ENCODE results near the gene SNAPC2. TPM values are rescaled to one million over a fixed set of nuclear protein-coding genes. Genes with fewer than 3 reads are reported as not detected.

Gene SNAPC2
- total RNA-seq (2014; rRNA removed; shearing (Covaris generic)) (20.5 and 33.7 TPM in 2 replicates), polyA plus RNA-seq (2016; fragmentation: Nextera tagmentation; extraction: Ambion mirVana) (47.2 and 49.4 TPM in 2 replicates)

GRCh38 chr19:7919610-7920518, at the start of gene SNAPC2:
Gene SNAPC2, plus strand, starts transcription at chr19:7920338. Its CDS starts 29 bp downstream, at chr19:7920367.
- peak within 1 kb of the TSS; percentile 95 for H3K4me2 ChIP-seq (ENCODE audit: unreplicated experiment)
- 0 out of 2 replicates have a peak, but pooled peaks cover 8% of the 10 kb centered on the region for H3K4me1 ChIP-seq (ENCODE audit: insufficient read depth)
- no peaks in the 10 kb centered on the region for H3K36me3 ChIP-seq (ENCODE audit: low read depth)
- DNase-seq, result peak; percentile 98
- no peaks in the 10 kb centered on the region for H3K27me3 ChIP-seq (replicated peaks; ENCODE audit: insufficient read depth)
- in situ Hi-C loops (cut with MboI), result no loop called here
- H2AFZ ChIP-seq, result peak within 1 kb of the TSS; percentile 93
- no peak for TF ChIP-seq EZH2 (IDR thresholded peaks at IDR 0.05; ENCODE audit: insufficient read depth, poor library complexity, severe bottlenecking)
- TF ChIP-seq EZH2phosphoT487 (IDR thresholded peaks at IDR 0.05; ENCODE audit: insufficient read depth, low read depth), result no peak
- no peaks in the 10 kb centered on the region for H3K9me3 ChIP-seq (ENCODE audit: low read depth)
- no peaks in the 10 kb centered on the region for H3K9me2 ChIP-seq (ENCODE audit: insufficient read depth)
- H3F3A ChIP-seq (ENCODE audit: insufficient read depth), result no peaks in the 10 kb centered on the region
- 8 to 9% methylated on average over 55 to 62 of the region's 62 CpGs for WGBS, 2 experiments (ENCODE audit: low coverage in 1 of 2, low lambda C conversion rate in 2 of 2, missing lambda C conversion rate in 2 of 2)
- peak within 1 kb of the TSS; percentile 87 for H3K9ac ChIP-seq
- H3K27ac ChIP-seq, result peak within 1 kb of the TSS; percentile 84
- H3K79me2 ChIP-seq (ENCODE audit: insufficient read depth), result peaks cover 16% of the 10 kb centered on the region
- peak within 1 kb of the TSS; percentile 80 for H3K4me3 ChIP-seq
- no peaks in the 10 kb centered on the region for H4K20me1 ChIP-seq (ENCODE audit: insufficient read depth)

- no peaks in the 10 kb centered on the region for H3K9me2 ChIP-seq (ENCODE audit: insufficient read depth)
- no peaks in the 10 kb centered on the region for H3K36me3 ChIP-seq (ENCODE audit: low read depth)
- H2AFZ ChIP-seq, result no peak overlapping the region
- H3K79me2 ChIP-seq (ENCODE audit: insufficient read depth), result no peaks in the 10 kb centered on the region
- H4K20me1 ChIP-seq (ENCODE audit: insufficient read depth), result no peaks in the 10 kb centered on the region
- H3K4me2 ChIP-seq (ENCODE audit: unreplicated experiment), result no peak overlapping the region
- no peaks in the 10 kb centered on the region for H3K9me3 ChIP-seq (ENCODE audit: low read depth)
- H3K27ac ChIP-seq, result no peak overlapping the region
- in situ Hi-C loops (cut with MboI), result no loop called here
- peaks cover 22% of the 10 kb centered on the region for H3K27me3 ChIP-seq (replicated peaks; ENCODE audit: insufficient read depth)
- H3K4me3 ChIP-seq, result no peak overlapping the region
- no peak for TF ChIP-seq EZH2 (IDR thresholded peaks at IDR 0.05; ENCODE audit: insufficient read depth, poor library complexity, severe bottlenecking)
- no peak for TF ChIP-seq EZH2phosphoT487 (IDR thresholded peaks at IDR 0.05; ENCODE audit: insufficient read depth, low read depth)
- peak; percentile 55 for DNase-seq
- H3K4me1 ChIP-seq (ENCODE audit: insufficient read depth), result no peaks in the 10 kb centered on the region; the same call in 1 of the 2 replicates
- H3F3A ChIP-seq (ENCODE audit: insufficient read depth), result peaks cover 14% of the 10 kb centered on the region
- 71 to 97% methylated on average over 6 to 11 of the region's 11 CpGs for WGBS, 2 experiments (ENCODE audit: low coverage in 1 of 2, low lambda C conversion rate in 2 of 2, missing lambda C conversion rate in 2 of 2)
- no peak overlapping the region for H3K9ac ChIP-seq
These were observed 49.3 kb upstream of the SNAPC2 start for GRCh38 chr19:7870571-7871436.

- H4K20me1 ChIP-seq (ENCODE audit: insufficient read depth), result no peaks in the 10 kb centered on the region
- H3K9me3 ChIP-seq (ENCODE audit: low read depth), result no peaks in the 10 kb centered on the region
- peak overlapping the region; percentile 60 for H3K4me3 ChIP-seq
- peaks cover 14% of the 10 kb centered on the region for H3F3A ChIP-seq (ENCODE audit: insufficient read depth)
- H3K4me2 ChIP-seq (ENCODE audit: unreplicated experiment), result peak overlapping the region; percentile 39
- peak overlapping the region; percentile 76 for H2AFZ ChIP-seq
- TF ChIP-seq EZH2 (IDR thresholded peaks at IDR 0.05; ENCODE audit: insufficient read depth, poor library complexity, severe bottlenecking), result no peak
- TF ChIP-seq EZH2phosphoT487 (IDR thresholded peaks at IDR 0.05; ENCODE audit: insufficient read depth, low read depth), result no peak
- 9 to 11% methylated on average over 14 to 33 of the region's 33 CpGs for WGBS, 2 experiments (ENCODE audit: low coverage in 1 of 2, low lambda C conversion rate in 2 of 2, missing lambda C conversion rate in 2 of 2)
- no peak overlapping the region for H3K27ac ChIP-seq
- H3K79me2 ChIP-seq (ENCODE audit: insufficient read depth), result no peaks in the 10 kb centered on the region
- 0 out of 2 replicates have a peak overlapping the region, but pooled peaks have one; percentile 20 for H3K9ac ChIP-seq
- DNase-seq, result peak; percentile 94
- H3K9me2 ChIP-seq (ENCODE audit: insufficient read depth), result no peaks in the 10 kb centered on the region
- H3K4me1 ChIP-seq (ENCODE audit: insufficient read depth), result no peaks in the 10 kb centered on the region; the same call in 1 of the 2 replicates
- in situ Hi-C loops (cut with MboI), result no loop called here
- peaks cover 22% of the 10 kb centered on the region for H3K27me3 ChIP-seq (replicated peaks; ENCODE audit: insufficient read depth)
- no peaks in the 10 kb centered on the region for H3K36me3 ChIP-seq (ENCODE audit: low read depth)
These were observed 48.5 kb upstream of the SNAPC2 start for GRCh38 chr19:7871437-7872305.
